H1 (cell line): ENCODE measurements around the gene ACY1. TPM values are rescaled to one million over a fixed set of nuclear protein-coding genes. Genes with fewer than 3 reads are reported as not detected.

Experiments used
- CTCF ChIA-PET: fragments of 300-600 bp; sonication (Branson Sonifier 250); formaldehyde crosslinking; loops from one replicate; lab custom pipeline; 2021; ENCODE audit not compliant: partially characterized antibody; lab: Charles Lee
- POLR2A ChIA-PET: fragments of 300-600 bp; sonication (Branson Sonifier 250); formaldehyde crosslinking; loops from one replicate; lab custom pipeline; 2021; ENCODE audit warnings: inconsistent platforms; ENCODE audit not compliant: partially characterized antibody; lab: Charles Lee
- DNase-seq, 2 experiments: peaks; one replicate each; pipeline versions ENCODE4 v3.0.0 to v3.0.0-alpha.2; 2010 to 2022; ENCODE audit warnings: low spot score in 2 of 2, low read depth in 1 of 2, mixed read lengths in 1 of 2
- FAIRE-seq: peaks from 2 replicates; lab custom pipeline; 2011; peaks lifted over from hg19 to GRCh38; lab: Jason Lieb, UNC
- H2AFZ ChIP-seq: 2 replicates; pipeline ENCODE4 v1.8.1; 2012; ENCODE audit warnings: low read length, inconsistent platforms
- H2AK5ac ChIP-seq: 2 replicates; pipeline ENCODE4 v1.6.1; 2013; ENCODE audit warnings: low read depth, low read length
- H2BK120ac ChIP-seq: replicated peaks from 2 replicates; pipeline ENCODE3; 2013; ENCODE audit warnings: low read depth, low read length, inconsistent platforms
- H2BK12ac ChIP-seq: 2 replicates; pipeline ENCODE4 v1.6.1; 2013; ENCODE audit warnings: low read depth, low read length
- H2BK15ac ChIP-seq: 2 replicates; pipeline ENCODE4 v1.6.1; 2013; ENCODE audit warnings: low read length
- H2BK20ac ChIP-seq: 2 replicates; pipeline ENCODE4 v1.6.1; 2013; ENCODE audit warnings: low read length
- H2BK5ac ChIP-seq: 2 replicates; pipeline ENCODE4 v1.6.1; 2013; ENCODE audit warnings: low read depth, low read length
- H3K14ac ChIP-seq: 2 replicates; pipeline ENCODE4 v1.6.1; 2013; ENCODE audit warnings: inconsistent platforms; ENCODE audit not compliant: insufficient read length
- H3K18ac ChIP-seq: 2 replicates; pipeline ENCODE4 v1.6.1; 2013; ENCODE audit warnings: low read length; ENCODE audit errors: extremely low read depth
- H3K23ac ChIP-seq: 2 replicates; pipeline ENCODE4 v1.6.1; 2013; ENCODE audit warnings: inconsistent platforms; ENCODE audit not compliant: insufficient read length
- H3K23me2 ChIP-seq: 2 replicates; pipeline ENCODE4 v1.6.1; 2013; ENCODE audit warnings: low read depth, low read length
- H3K27ac ChIP-seq: 2 replicates; pipeline ENCODE4 v1.6.1; 2011; ENCODE audit warnings: low read depth, low read length, inconsistent platforms
- H3K27me3 ChIP-seq, 4 experiments: replicated peaks in 1 of 4; 1 replicate in 1 of 4; 2 replicates in 3 of 4; pipeline versions ENCODE4 v1.6.1 to v1.8.1; 2011 to 2013; ENCODE audit warnings: low read length in 3 of 4, mild to moderate bottlenecking in 3 of 4, inconsistent platforms in 2 of 4, mixed read lengths in 2 of 4, moderate library complexity in 1 of 4; ENCODE audit not compliant: control insufficient read depth in 3 of 4, insufficient read depth in 3 of 4; ENCODE audit errors: extremely low read depth in 1 of 4
- H3K36me3 ChIP-seq, 4 experiments: 2 replicates each; pipeline versions ENCODE4 v1.6.1 to v1.8.1; 2011 to 2013; ENCODE audit warnings: mild to moderate bottlenecking in 4 of 4, low read length in 3 of 4, moderate library complexity in 2 of 4, control low read depth in 1 of 4, inconsistent platforms in 1 of 4; ENCODE audit not compliant: insufficient read depth in 4 of 4, control insufficient read depth in 2 of 4
- H3K4ac ChIP-seq: replicated peaks from 2 replicates; pipeline ENCODE3; 2013; ENCODE audit warnings: low read length, low read depth, mixed read lengths, inconsistent platforms; ENCODE audit not compliant: insufficient read length
- H3K4me1 ChIP-seq, 4 experiments: replicated peaks in 1 of 4; 1 replicate in 1 of 4; 2 replicates in 3 of 4; pipeline versions ENCODE4 v1.6.1 to v1.8.1; 2011 to 2013; ENCODE audit warnings: low read length in 3 of 4, inconsistent platforms in 2 of 4, mixed read lengths in 1 of 4; ENCODE audit not compliant: insufficient read depth in 4 of 4, control insufficient read depth in 3 of 4
- H3K4me2 ChIP-seq, 2 experiments: 2 replicates each; pipeline versions ENCODE4 v1.6.1 to v1.8.1; 2011 to 2013; ENCODE audit warnings: low read depth in 2 of 2, low read length in 2 of 2, control low read depth in 1 of 2, inconsistent platforms in 1 of 2, mild to moderate bottlenecking in 1 of 2; ENCODE audit not compliant: insufficient read depth in 1 of 2
- H3K4me3 ChIP-seq, 4 experiments: fragments of 200-600, 300-600 bp in 1 of 4; sonication (generic), shearing (Covaris generic), sonication (Bioruptor Twin) in 1 of 4; 2 replicates each; pipeline versions ENCODE4 v1.5.1 to v1.8.1; 2011 to 2016; ENCODE audit warnings: low read length in 4 of 4, low read depth in 3 of 4, control low read depth in 2 of 4, inconsistent platforms in 2 of 4, mild to moderate bottlenecking in 2 of 4, mixed read lengths in 1 of 4, moderate library complexity in 1 of 4; ENCODE audit not compliant: insufficient read depth in 2 of 4; ENCODE audit errors: extremely low read depth in 1 of 4
- H3K56ac ChIP-seq: replicated peaks from 2 replicates; pipeline ENCODE3; 2013; ENCODE audit warnings: low read depth, mild to moderate bottlenecking, mixed read lengths, low read length, inconsistent platforms; ENCODE audit not compliant: insufficient read length
- H3K79me1 ChIP-seq: 2 replicates; pipeline ENCODE4 v1.6.1; 2013; ENCODE audit warnings: low read depth, low read length, control low read depth
- H3K79me2 ChIP-seq, 2 experiments: 2 replicates each; pipeline versions ENCODE4 v1.6.1 to v1.8.1; 2012 to 2013; ENCODE audit warnings: low read length in 2 of 2, mild to moderate bottlenecking in 2 of 2, inconsistent platforms in 1 of 2; ENCODE audit not compliant: insufficient read depth in 2 of 2, control insufficient read depth in 1 of 2
- H3K9ac ChIP-seq, 4 experiments: replicated peaks in 1 of 4; 1 replicate in 1 of 4; 2 replicates in 3 of 4; pipeline versions ENCODE4 v1.6.1 to v1.8.1; 2011 to 2013; ENCODE audit warnings: low read depth in 3 of 4, low read length in 3 of 4, control low read depth in 2 of 4, mild to moderate bottlenecking in 2 of 4, moderate library complexity in 2 of 4, inconsistent platforms in 1 of 4; ENCODE audit errors: extremely low read depth in 1 of 4
- H3K9me3 ChIP-seq, 2 experiments: 2 replicates each; pipeline versions ENCODE4 v1.6.1 to v1.8.1; 2012 to 2013; ENCODE audit warnings: mild to moderate bottlenecking in 2 of 2, moderate library complexity in 2 of 2, control low read depth in 1 of 2, inconsistent platforms in 1 of 2, low read depth in 1 of 2, low read length in 1 of 2, mixed read lengths in 1 of 2; ENCODE audit not compliant: insufficient read depth in 2 of 2
- H4K20me1 ChIP-seq, 2 experiments: replicated peaks in 1 of 2; 2 replicates each; pipeline versions ENCODE3 to v1.8.1; 2011 to 2013; ENCODE audit warnings: inconsistent platforms in 2 of 2, low read length in 2 of 2, mild to moderate bottlenecking in 1 of 2; ENCODE audit not compliant: insufficient read depth in 2 of 2, control insufficient read depth in 1 of 2
- H4K5ac ChIP-seq: 2 replicates; pipeline ENCODE4 v1.6.1; 2013; ENCODE audit warnings: low read length, low read depth, mixed read lengths, inconsistent platforms; ENCODE audit not compliant: insufficient read length
- H4K8ac ChIP-seq: 2 replicates; pipeline ENCODE4 v1.8.0; 2013; ENCODE audit warnings: mild to moderate bottlenecking, moderate library complexity, low read length, inconsistent platforms; ENCODE audit not compliant: insufficient read depth; ENCODE audit errors: extremely low read depth
- H4K91ac ChIP-seq: replicated peaks from 2 replicates; pipeline ENCODE3; 2013; ENCODE audit warnings: low read length, mixed read lengths, inconsistent platforms; ENCODE audit not compliant: insufficient read length
- ATF3 ChIP-seq: IDR thresholded peaks from 2 replicates; pipeline ENCODE4 v1.6.1; 2011; ENCODE audit warnings: low read depth, mild to moderate bottlenecking, low read length; ENCODE audit not compliant: insufficient read depth
- CBX8 ChIP-seq: fragments of 300-800, 300-1000 bp; sonication (generic); IDR thresholded peaks from 2 replicates; pipeline ENCODE4 v1.7.1; 2016; ENCODE audit warnings: low read depth, low read length, borderline replicate concordance
- FOSL1 ChIP-seq: IDR thresholded peaks from 2 replicates; pipeline ENCODE4 v1.6.1; 2011; ENCODE audit warnings: mild to moderate bottlenecking, low read depth, low read length, moderate library complexity; ENCODE audit not compliant: insufficient read depth
- GTF2F1 ChIP-seq: IDR thresholded peaks from 2 replicates; pipeline ENCODE4 v1.6.1; 2012; ENCODE audit warnings: low read depth, low read length, improper control_type of control experiment, borderline replicate concordance
- KDM4A ChIP-seq: IDR thresholded peaks from one replicate; pipeline ENCODE4 v1.7.1; 2012; ENCODE audit warnings: low read depth, mild to moderate bottlenecking, moderate library complexity, low read length, inconsistent platforms; ENCODE audit not compliant: severe bottlenecking
- MAX ChIP-seq: IDR thresholded peaks from 2 replicates; pipeline ENCODE4 v1.6.1; 2012; ENCODE audit warnings: inconsistent platforms
- NRF1 ChIP-seq: IDR thresholded peaks from 2 replicates; pipeline ENCODE4 v1.6.1; 2011; ENCODE audit warnings: mild to moderate bottlenecking, low read depth, low read length, improper control_type of control experiment
- POU5F1 ChIP-seq: IDR thresholded peaks from 2 replicates; pipeline ENCODE4 v1.6.1; 2011; ENCODE audit warnings: low read depth, mild to moderate bottlenecking, low read length, moderate library complexity
- SAP30 ChIP-seq: fragments of 300-600 bp; sonication (generic); IDR thresholded peaks from 2 replicates; pipeline ENCODE4 v1.7.1; 2012; ENCODE audit warnings: low read length, moderate library complexity, mild to moderate bottlenecking, inconsistent platforms; ENCODE audit not compliant: insufficient read depth, insufficient replicate concordance
- SIN3A ChIP-seq, 2 experiments: IDR thresholded peaks in 1 of 2; conservative IDR thresholded peaks in 1 of 2; 2 replicates each; pipeline ENCODE4 v1.6.1; 2011 to 2012; ENCODE audit warnings: low read length in 2 of 2, improper control_type of control experiment in 1 of 2, low read depth in 1 of 2, mild to moderate bottlenecking in 1 of 2
- SIX5 ChIP-seq: IDR thresholded peaks from 2 replicates; pipeline ENCODE4 v1.6.1; 2011; ENCODE audit warnings: mild to moderate bottlenecking, low read depth, low read length
- SP1 ChIP-seq: IDR thresholded peaks from 2 replicates; pipeline ENCODE4 v1.6.1; 2011; ENCODE audit warnings: low read depth, low read length
- TCF12 ChIP-seq: IDR thresholded peaks from 2 replicates; pipeline ENCODE4 v1.6.1; 2011; ENCODE audit warnings: low read depth, mild to moderate bottlenecking, low read length
- WGBS, 2 experiments: shearing (Covaris generic) in 1 of 2; methylation state at CpG; one replicate each; pipeline versions ENCODE4 v1.1.6 to v1.1.7; 2013 to 2015; ENCODE audit warnings: low lambda C conversion rate in 2 of 2, mixed read lengths in 2 of 2, inconsistent platforms in 1 of 2, low coverage in 1 of 2, missing lambda C conversion rate in 1 of 2; ENCODE audit not compliant: insufficient replicate concordance in 2 of 2, insufficient coverage in 1 of 2, insufficient read length in 1 of 2; ENCODE audit errors: extremely low coverage in 1 of 2, missing lambda C conversion rate in 1 of 2; 5-methylcytosine and 5-hydroxymethylcytosine counted together
- polyA plus RNA-seq, 7 experiments: library from polyadenylated mRNA; depleted of rRNA in 3 of 7; stranded (reverse) in 5 of 7; unstranded in 2 of 7; fragments of >200 nt in 5 of 7; fragments of 200-250 nt in 2 of 7; gene quantifications; 1 replicate in 5 of 7; 2 replicates in 1 of 7; 4 replicates in 1 of 7; pipeline versions ENCODE4 v1.2.1 to v1.2.3, GENCODE V29; 2011 to 2013; ENCODE audit warnings: missing spikeins in 2 of 7, mixed read lengths in 2 of 7
- total RNA-seq: library from RNA; stranded (reverse); fragmentation: NEBNext Ultra II Directional; extraction: Animal tissue kit (Norgen Biotek cat#: 25700); gene quantifications from 2 replicates; pipeline ENCODE4 v1.2.1, GENCODE V29; 2021

Gene ACY1
- total and polyA plus RNA-seq, 2 of the 8 experiments (the other 6 are each of a cell fraction or from before 2014, with no cell fraction given): 48.3 to 113 TPM

GRCh38 chr3:51937014-51937413, 46.3 kb upstream of the ACY1 start:
- Histone ChIP-seq H3K23ac (no peak overlapping the region), H3K14ac (no peak overlapping the region), H2BK12ac (no peak overlapping the region), H3K27ac (no peak overlapping the region), H3K79me1 (peaks cover 12% of the 10 kb centered on the region), H3K4ac (no peak overlapping the region), H3K9me3 (no peaks in the 10 kb centered on the region), H3K56ac (no peak overlapping the region), H4K20me1 (peaks cover 3 to 39% of the 10 kb centered on the region in 2 experiments), H2AK5ac (no peak overlapping the region), H4K8ac (no peak overlapping the region; the same call in 1 of the 2 replicates), H3K4me2 (no peak overlapping the region), H2BK120ac (no peak overlapping the region), H2BK15ac (no peak overlapping the region), H3K4me1 (peaks cover 0 to 8% (median 4%) of the 10 kb centered on the region in 4 experiments; a peak in 5 of 7 replicates), H3K18ac (no peak overlapping the region), H3K27me3 (no peaks in the 10 kb centered on the region), H3K4me3 (no peak overlapping the region), H2BK5ac (no peak overlapping the region), H3K9ac (no peak overlapping the region), H3K79me2 (peaks cover 0 to 30% of the 10 kb centered on the region in 2 experiments; a peak in 3 of 4 replicates), H4K91ac (no peak overlapping the region), H4K5ac (no peak overlapping the region), H3K23me2 (peaks cover 7% of the 10 kb centered on the region; the same call in 1 of the 2 replicates), H3K36me3 (peaks cover 26 to 47% (median 41%) of the 10 kb centered on the region in 4 experiments), H2AFZ (no peak overlapping the region), H2BK20ac (no peak overlapping the region)
- no peak for DNase-seq
- no peak for FAIRE-seq
- WGBS, 2 experiments: 95% methylated on average over 9 of the region's 9 CpGs; no CpG with 5 or more reads in 1 of the 2 experiments
- ChIA-PET POLR2A (interaction anchor here (1.3 to 2.0 kb wide), 4 partner anchors 10 to 59 kb away, joined by 3 to 5 read pairs (median 4); partner anchors contain the start of gene RPL29), CTCF (interaction anchor here (1.1 to 1.4 kb wide), 2 partner anchors 14 to 61 kb away, joined by 3 read pairs; no protein-coding TSS in a partner anchor)
- no peak for TF ChIP-seq ATF3
- TF ChIP-seq TCF12: no peak
- TF ChIP-seq CBX8: no peak
- no peak for TF ChIP-seq KDM4A
- TF ChIP-seq SIN3A (conservative IDR thresholded peaks at IDR 0.05 in 1 of 2, IDR thresholded peaks at IDR 0.05 in 1 of 2; ENCODE audit: low read depth in 1 of 2, low read length in 2 of 2): no peak
- no peak for TF ChIP-seq GTF2F1
- TF ChIP-seq SAP30: no peak
- no peak for TF ChIP-seq SIX5
- TF ChIP-seq POU5F1: no peak
- TF ChIP-seq FOSL1: no peak
- no peak for TF ChIP-seq SP1
- no peak for TF ChIP-seq MAX
- no peak for TF ChIP-seq NRF1
